Coronary artery (tissue), 2 donors: ENCODE measurements around the gene NEUROG3.

Experiments used
- DNase-seq: peaks from one replicate; pipeline ENCODE4 v3.0.0-alpha.2; 2017; ENCODE audit warnings: low spot score
- H3K27ac ChIP-seq, 2 donors: fragments of 200-600 bp; sonication (generic); one replicate each; pipeline ENCODE4 v1.5.1; 2016 to 2019
- H3K4me3 ChIP-seq: fragments of 200-600 bp; sonication (generic); 2 replicates; pipeline ENCODE4 v1.5.1; 2016; ENCODE audit warnings: mild to moderate bottlenecking, moderate library complexity
- TF ChIP-seq, protein P1 (sequence below): fragments of 200-600 bp; sonication (generic); IDR thresholded peaks from one replicate; pipeline ENCODE4 v1.5.1; 2019; ENCODE audit warnings: antibody characterized with exemption

The NEUROG3 gene

DNA sequence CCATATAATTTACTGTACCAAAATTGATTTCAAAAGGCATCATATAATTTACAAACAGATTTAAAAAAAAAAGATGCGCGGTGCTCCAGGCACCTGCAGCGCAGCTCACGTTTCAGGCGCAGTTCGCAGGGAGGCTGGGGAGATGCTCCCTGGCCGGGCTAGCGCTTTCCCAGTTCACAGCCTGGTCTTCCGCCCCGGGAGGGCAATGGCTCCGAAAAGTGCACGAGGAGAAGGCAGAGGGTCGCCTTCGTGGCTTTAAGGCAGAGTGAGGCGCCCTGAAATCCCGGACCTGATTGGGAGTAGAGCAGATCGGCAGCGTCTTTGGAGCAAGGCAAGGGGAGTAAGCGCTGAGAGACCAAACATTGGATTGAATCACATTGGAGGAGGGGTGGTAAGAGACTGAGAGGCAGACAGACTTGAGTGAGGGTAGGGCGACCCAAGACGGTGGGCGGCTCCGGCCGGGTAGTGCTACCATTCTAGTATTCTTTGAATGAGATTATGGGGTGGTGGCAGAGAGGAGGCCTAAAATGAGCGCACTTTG, 1.5 kb downstream of the NEUROG3 start:
- DNase-seq, result no peak
- TF ChIP-seq, protein P1, sequence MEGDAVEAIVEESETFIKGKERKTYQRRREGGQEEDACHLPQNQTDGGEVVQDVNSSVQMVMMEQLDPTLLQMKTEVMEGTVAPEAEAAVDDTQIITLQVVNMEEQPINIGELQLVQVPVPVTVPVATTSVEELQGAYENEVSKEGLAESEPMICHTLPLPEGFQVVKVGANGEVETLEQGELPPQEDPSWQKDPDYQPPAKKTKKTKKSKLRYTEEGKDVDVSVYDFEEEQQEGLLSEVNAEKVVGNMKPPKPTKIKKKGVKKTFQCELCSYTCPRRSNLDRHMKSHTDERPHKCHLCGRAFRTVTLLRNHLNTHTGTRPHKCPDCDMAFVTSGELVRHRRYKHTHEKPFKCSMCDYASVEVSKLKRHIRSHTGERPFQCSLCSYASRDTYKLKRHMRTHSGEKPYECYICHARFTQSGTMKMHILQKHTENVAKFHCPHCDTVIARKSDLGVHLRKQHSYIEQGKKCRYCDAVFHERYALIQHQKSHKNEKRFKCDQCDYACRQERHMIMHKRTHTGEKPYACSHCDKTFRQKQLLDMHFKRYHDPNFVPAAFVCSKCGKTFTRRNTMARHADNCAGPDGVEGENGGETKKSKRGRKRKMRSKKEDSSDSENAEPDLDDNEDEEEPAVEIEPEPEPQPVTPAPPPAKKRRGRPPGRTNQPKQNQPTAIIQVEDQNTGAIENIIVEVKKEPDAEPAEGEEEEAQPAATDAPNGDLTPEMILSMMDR, result no peak
- Histone ChIP-seq H3K4me3 (peak overlapping the region; percentile 61), H3K27ac (no peak overlapping the region)

- H3K27ac ChIP-seq, result no peak overlapping the region
- TF ChIP-seq, protein P1, result no peak
- DNase-seq, result no peak
- H3K4me3 ChIP-seq, result no peak overlapping the region
These were observed 3.0 kb downstream of the NEUROG3 start for GRCh38 chr10:69570050-69570816.

DNA sequence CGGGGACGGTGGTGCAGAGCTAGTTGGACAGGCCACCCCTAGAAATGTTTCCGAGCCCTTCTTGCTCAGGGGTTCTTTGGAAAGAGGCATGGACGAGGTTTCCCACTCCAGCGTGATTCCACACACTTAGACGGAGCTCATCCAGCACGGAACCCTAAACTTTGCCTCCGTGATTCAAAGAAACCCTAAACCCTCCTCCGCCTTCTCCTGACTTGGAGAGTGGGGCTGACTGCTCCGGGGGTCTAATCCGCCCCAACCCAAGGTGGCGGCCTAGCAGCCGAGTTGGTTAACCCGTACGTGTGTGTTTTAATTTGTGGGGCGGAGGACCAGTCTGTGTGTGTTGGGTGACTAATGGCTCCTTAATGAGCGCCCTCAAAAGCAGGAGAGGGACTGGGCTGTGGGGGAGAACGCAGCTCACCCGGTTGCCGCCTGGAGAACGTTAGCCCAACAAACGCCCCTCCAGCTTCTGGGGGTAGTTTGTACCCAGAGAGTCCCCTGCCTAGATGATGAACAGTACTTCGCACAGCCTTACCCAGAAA, 3.8 kb downstream of the NEUROG3 start:
- H3K4me3 ChIP-seq, result no peak overlapping the region
- TF ChIP-seq, protein P1, result no peak
- no peak overlapping the region for H3K27ac ChIP-seq
- DNase-seq, result no peak

- Histone ChIP-seq H3K4me3 (no peak overlapping the region), H3K27ac (no peak overlapping the region)
- TF ChIP-seq, protein P1, result no peak
- DNase-seq, result no peak
These were observed 4.5 kb downstream of the NEUROG3 start for GRCh38 chr10:69568472-69569395.

- TF ChIP-seq, protein P1, result no peak
- Histone ChIP-seq H3K27ac (no peak overlapping the region), H3K4me3 (no peak overlapping the region)
- DNase-seq, result no peak
These were observed 5.3 kb downstream of the NEUROG3 start for GRCh38 chr10:69567920-69568319.

DNA sequence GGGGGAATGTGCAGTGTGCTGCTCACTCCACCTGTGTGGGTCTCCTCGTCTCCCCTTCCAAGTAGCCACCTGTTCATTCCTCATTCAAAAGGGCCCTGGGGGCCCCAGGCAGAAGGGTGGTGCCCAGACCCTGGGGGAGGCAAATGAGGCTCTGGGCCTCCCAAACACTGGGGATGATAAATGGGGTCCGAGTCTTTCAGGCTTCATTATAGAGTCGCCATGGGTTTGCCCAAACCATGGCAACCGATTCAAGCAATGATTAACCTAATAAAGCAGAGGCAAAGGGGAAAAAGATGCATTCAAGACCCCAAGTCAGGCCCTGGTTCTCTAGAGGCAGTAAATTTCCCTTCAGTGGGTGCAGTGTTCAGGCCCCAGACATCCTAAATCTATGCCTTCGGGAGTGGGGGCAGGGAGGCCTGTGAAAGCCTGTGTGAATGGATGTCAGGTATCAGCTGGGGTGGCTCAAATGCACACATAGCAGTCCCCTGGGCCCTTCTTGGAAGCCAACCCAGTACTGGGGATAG, 10.4 kb downstream of the NEUROG3 start:
- no peak overlapping the region for H3K4me3 ChIP-seq
- DNase-seq, result no peak
- TF ChIP-seq, protein P1, result no peak
- H3K27ac ChIP-seq, result no peak overlapping the region
